ENCODE data around the gene RCN2.

RCN2 gene

DNA sequence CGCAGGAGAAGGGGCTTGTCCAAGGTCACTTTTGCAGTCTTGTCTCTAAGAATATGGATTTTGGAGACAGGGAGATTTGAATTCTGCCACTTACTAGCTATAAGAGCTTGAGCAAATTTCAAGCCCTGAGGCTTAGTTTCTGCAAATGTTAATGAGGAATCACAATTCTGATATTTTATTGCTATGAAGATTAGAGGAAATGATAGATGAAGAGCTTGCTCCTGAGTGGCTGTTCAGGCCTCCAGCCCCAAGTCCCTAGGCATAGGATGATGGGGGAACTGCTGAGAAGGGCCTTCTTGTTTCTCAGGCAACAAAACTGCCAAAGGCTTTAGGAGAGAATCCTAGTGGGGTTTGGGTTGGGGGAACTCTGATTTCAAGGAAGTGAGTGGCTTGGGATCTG, 44.6 kb downstream of the RCN2 start:
- TF ChIP-seq TEAD4 (IDR thresholded peaks at IDR 0.05) (no peak), TCF12 (IDR thresholded peaks at IDR 0.05; ENCODE audit: low read depth) (no peak), CREB1 (IDR thresholded peaks at IDR 0.05; ENCODE audit: low read depth) (no peak), RAD21 (IDR thresholded peaks at IDR 0.05; ENCODE audit: low read depth) (no peak), ZBTB7A (IDR thresholded peaks at IDR 0.05; ENCODE audit: low read depth) (no peak), NFIC (IDR thresholded peaks at IDR 0.05) (no peak), EP300 (IDR thresholded peaks at IDR 0.05; ENCODE audit: borderline replicate concordance) (no peak), CEBPB (IDR thresholded peaks at IDR 0.05) (no peak), EGR1 (IDR thresholded peaks at IDR 0.05) (no peak), TAF1 (IDR thresholded peaks at IDR 0.05; ENCODE audit: low read depth) (no peak), FOXM1 (IDR thresholded peaks at IDR 0.05; ENCODE audit: borderline replicate concordance, low read depth) (no peak), YY1 (IDR thresholded peaks at IDR 0.05; ENCODE audit: low read depth) (no peak)
- TF ChIP-seq, protein P1, sequence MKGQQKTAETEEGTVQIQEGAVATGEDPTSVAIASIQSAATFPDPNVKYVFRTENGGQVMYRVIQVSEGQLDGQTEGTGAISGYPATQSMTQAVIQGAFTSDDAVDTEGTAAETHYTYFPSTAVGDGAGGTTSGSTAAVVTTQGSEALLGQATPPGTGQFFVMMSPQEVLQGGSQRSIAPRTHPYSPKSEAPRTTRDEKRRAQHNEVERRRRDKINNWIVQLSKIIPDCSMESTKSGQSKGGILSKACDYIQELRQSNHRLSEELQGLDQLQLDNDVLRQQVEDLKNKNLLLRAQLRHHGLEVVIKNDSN (IDR thresholded peaks at IDR 0.05): no peak
- TF ChIP-seq, protein P2, sequence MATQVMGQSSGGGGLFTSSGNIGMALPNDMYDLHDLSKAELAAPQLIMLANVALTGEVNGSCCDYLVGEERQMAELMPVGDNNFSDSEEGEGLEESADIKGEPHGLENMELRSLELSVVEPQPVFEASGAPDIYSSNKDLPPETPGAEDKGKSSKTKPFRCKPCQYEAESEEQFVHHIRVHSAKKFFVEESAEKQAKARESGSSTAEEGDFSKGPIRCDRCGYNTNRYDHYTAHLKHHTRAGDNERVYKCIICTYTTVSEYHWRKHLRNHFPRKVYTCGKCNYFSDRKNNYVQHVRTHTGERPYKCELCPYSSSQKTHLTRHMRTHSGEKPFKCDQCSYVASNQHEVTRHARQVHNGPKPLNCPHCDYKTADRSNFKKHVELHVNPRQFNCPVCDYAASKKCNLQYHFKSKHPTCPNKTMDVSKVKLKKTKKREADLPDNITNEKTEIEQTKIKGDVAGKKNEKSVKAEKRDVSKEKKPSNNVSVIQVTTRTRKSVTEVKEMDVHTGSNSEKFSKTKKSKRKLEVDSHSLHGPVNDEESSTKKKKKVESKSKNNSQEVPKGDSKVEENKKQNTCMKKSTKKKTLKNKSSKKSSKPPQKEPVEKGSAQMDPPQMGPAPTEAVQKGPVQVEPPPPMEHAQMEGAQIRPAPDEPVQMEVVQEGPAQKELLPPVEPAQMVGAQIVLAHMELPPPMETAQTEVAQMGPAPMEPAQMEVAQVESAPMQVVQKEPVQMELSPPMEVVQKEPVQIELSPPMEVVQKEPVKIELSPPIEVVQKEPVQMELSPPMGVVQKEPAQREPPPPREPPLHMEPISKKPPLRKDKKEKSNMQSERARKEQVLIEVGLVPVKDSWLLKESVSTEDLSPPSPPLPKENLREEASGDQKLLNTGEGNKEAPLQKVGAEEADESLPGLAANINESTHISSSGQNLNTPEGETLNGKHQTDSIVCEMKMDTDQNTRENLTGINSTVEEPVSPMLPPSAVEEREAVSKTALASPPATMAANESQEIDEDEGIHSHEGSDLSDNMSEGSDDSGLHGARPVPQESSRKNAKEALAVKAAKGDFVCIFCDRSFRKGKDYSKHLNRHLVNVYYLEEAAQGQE (IDR thresholded peaks at IDR 0.05; ENCODE audit: low read depth): no peak

DNA sequence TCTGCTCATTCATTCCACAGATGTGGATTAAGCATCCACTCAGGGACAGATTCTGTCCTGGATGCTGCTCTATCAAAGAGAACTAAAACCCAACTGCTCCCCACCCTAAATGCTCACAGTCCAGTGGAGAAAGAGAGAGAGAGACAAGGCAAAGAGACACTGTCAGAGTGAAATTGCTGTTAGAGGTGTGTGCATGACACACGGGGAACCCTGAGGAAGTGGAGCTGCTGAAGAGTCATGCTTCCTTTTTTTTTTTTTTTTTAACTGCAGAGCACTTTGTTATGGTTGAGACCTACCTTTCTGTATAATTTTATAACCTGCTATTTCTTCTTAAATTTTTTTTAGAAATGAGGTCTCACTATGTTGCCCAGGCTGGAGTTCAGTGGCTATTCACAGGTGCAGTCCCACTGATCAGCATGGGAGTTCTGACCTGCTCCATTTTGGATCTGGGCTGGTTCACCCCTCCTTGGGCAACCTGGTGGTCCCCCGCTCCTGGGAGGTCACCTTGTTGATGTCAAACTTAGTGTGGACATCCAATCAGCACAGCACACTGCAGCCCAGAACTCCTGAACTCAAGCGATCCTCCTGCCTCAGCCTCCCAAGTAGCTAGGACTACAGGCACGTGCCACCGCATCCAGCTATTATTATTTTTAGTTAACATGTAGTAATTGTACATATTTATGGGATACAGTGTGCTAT, 45.2 kb downstream of the RCN2 start:
- TF ChIP-seq YY1 (IDR thresholded peaks at IDR 0.05; ENCODE audit: low read depth) (no peak), CREB1 (IDR thresholded peaks at IDR 0.05; ENCODE audit: low read depth) (no peak), CEBPB (IDR thresholded peaks at IDR 0.05) (no peak), TCF12 (IDR thresholded peaks at IDR 0.05; ENCODE audit: low read depth) (no peak), TAF1 (IDR thresholded peaks at IDR 0.05; ENCODE audit: low read depth) (no peak), EGR1 (IDR thresholded peaks at IDR 0.05) (no peak), ZBTB7A (IDR thresholded peaks at IDR 0.05; ENCODE audit: low read depth) (no peak), EP300 (IDR thresholded peaks at IDR 0.05; ENCODE audit: borderline replicate concordance) (no peak), NFIC (IDR thresholded peaks at IDR 0.05) (no peak), RAD21 (IDR thresholded peaks at IDR 0.05; ENCODE audit: low read depth) (no peak)
- TF ChIP-seq, protein P2 (IDR thresholded peaks at IDR 0.05; ENCODE audit: low read depth): no peak

DNA sequence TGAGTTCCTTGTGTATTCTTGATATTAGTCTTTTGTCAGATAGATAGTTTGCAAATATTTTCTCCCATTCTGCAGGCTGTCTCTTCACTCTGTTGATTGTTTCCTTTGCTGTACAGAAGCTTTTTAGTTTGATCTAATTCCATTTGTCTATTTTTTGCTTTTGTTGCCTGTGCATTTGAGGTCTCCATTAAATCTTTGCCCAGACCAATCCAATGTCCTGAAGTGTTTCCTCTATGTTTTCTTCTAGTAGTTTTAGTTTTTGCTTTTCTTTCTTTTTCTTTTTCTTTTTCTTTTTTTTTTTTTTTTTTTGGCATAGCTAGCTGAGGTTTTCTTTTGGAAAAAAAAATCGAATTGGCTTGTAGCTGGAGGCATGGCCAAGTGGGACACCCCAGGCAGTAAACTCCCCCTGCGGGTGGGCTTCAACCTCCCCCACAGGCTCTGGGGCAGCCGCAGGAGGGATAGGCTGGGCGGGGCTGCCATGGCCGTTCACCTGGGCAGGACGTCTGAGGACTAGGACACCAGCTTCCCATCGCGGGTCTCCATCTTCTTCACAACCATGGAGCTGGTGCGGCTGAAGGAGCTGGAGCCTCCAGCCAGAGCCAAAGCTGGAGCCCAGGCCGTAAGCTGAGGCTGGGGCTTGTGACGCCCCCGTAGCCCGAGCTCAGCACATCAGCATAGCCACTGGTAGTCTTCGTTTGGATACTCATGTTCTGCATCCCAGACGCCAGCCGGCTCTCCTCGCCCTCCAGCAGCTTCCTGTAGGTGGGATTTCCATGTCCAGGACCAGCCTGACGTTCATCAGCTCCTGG, 47.2 kb downstream of the RCN2 start:
- TF ChIP-seq FOXM1 (IDR thresholded peaks at IDR 0.05; ENCODE audit: borderline replicate concordance, low read depth) (no peak), CEBPB (IDR thresholded peaks at IDR 0.05) (no peak), CREB1 (IDR thresholded peaks at IDR 0.05; ENCODE audit: low read depth) (no peak), EP300 (IDR thresholded peaks at IDR 0.05; ENCODE audit: borderline replicate concordance) (no peak), ZBTB7A (IDR thresholded peaks at IDR 0.05; ENCODE audit: low read depth) (no peak)
- TF ChIP-seq, protein P3, sequence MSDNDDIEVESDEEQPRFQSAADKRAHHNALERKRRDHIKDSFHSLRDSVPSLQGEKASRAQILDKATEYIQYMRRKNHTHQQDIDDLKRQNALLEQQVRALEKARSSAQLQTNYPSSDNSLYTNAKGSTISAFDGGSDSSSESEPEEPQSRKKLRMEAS (IDR thresholded peaks at IDR 0.05): no peak
- TF ChIP-seq, protein P2 (IDR thresholded peaks at IDR 0.05; ENCODE audit: low read depth): no peak

DNA sequence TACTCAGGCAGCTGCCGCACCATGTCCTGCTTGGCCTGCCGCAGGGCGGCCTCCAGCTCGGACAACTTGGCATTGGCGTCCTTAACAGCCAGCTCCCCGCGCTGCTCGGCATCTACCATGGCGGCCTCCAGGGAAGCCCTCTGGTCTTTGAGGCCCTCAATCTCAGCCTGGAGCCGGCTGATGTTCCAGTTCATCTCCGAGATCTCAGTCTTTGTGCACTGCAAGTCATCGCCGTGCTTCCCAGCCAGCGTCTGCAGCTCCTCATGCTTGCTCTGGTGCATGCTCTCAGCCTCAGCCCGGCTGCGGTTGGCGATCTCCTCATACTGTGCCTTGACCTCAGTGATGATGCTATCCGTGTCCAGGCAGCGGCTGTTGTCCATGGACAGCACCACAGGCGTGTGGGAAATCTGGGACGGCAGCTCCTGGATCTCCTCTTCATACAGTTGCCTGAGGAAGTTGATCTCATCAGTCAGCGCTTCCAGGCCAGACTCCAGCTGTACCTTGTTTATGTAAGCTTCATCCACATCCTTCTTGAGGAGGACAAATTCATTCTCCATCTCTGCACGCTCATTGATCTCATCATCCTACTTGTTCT, 47.9 kb downstream of the RCN2 start:
- TF ChIP-seq, protein P2 (IDR thresholded peaks at IDR 0.05; ENCODE audit: low read depth): no peak
- TF ChIP-seq, protein P3 (IDR thresholded peaks at IDR 0.05): no peak
- no peak for TF ChIP-seq EGR1 (IDR thresholded peaks at IDR 0.05)
- TF ChIP-seq YY1 (IDR thresholded peaks at IDR 0.05; ENCODE audit: low read depth): no peak
- TF ChIP-seq ZBTB7A (IDR thresholded peaks at IDR 0.05; ENCODE audit: low read depth): no peak
- no peak for TF ChIP-seq NFIC (IDR thresholded peaks at IDR 0.05)
- no peak for TF ChIP-seq CREB1 (IDR thresholded peaks at IDR 0.05; ENCODE audit: low read depth)

Measured in Ishikawa (cell line).